ENCODE measurements around the gene MPO.

DNA sequence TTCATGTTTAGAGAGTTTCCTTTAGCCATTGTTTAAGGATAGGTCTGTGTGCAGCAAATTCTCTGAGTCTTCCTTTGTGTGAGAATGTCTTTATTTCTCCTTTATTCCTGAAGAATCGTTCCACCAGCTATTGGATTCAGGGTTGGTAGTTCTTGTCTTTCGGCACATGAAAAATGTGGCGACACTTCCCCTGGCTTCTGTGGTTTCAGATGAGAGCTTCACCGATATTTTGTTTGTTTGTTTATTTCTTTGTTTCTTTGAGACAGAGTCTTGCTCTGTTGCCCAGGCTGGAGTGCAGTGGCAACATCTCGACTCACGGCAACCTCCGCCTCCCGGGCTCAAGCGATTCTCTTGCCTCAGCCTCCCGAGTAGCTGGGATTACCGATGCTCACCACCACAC lies 18.6 kb downstream of the MPO start:
- TF ChIP-seq ZKSCAN1 (IDR thresholded peaks at IDR 0.05; ENCODE audit: low read depth, low read length) (no peak), POLR2A (conservative IDR thresholded peaks at IDR 0.05) (no peak), ZNF561 (CRISPR knock-in tag; conservative IDR thresholded peaks at IDR 0.05) (no peak), TCF7 (IDR thresholded peaks at IDR 0.05; ENCODE audit: borderline replicate concordance) (no peak)
- TF ChIP-seq, protein P1, sequence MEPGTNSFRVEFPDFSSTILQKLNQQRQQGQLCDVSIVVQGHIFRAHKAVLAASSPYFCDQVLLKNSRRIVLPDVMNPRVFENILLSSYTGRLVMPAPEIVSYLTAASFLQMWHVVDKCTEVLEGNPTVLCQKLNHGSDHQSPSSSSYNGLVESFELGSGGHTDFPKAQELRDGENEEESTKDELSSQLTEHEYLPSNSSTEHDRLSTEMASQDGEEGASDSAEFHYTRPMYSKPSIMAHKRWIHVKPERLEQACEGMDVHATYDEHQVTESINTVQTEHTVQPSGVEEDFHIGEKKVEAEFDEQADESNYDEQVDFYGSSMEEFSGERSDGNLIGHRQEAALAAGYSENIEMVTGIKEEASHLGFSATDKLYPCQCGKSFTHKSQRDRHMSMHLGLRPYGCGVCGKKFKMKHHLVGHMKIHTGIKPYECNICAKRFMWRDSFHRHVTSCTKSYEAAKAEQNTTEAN (CRISPR knock-in tag; IDR thresholded peaks at IDR 0.05) = no peak
- TF ChIP-seq, protein P2, sequence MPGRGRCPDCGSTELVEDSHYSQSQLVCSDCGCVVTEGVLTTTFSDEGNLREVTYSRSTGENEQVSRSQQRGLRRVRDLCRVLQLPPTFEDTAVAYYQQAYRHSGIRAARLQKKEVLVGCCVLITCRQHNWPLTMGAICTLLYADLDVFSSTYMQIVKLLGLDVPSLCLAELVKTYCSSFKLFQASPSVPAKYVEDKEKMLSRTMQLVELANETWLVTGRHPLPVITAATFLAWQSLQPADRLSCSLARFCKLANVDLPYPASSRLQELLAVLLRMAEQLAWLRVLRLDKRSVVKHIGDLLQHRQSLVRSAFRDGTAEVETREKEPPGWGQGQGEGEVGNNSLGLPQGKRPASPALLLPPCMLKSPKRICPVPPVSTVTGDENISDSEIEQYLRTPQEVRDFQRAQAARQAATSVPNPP (IDR thresholded peaks at IDR 0.05; ENCODE audit: borderline replicate concordance, insufficient read depth, insufficient read length) = no peak
- TF ChIP-seq, protein P3, sequence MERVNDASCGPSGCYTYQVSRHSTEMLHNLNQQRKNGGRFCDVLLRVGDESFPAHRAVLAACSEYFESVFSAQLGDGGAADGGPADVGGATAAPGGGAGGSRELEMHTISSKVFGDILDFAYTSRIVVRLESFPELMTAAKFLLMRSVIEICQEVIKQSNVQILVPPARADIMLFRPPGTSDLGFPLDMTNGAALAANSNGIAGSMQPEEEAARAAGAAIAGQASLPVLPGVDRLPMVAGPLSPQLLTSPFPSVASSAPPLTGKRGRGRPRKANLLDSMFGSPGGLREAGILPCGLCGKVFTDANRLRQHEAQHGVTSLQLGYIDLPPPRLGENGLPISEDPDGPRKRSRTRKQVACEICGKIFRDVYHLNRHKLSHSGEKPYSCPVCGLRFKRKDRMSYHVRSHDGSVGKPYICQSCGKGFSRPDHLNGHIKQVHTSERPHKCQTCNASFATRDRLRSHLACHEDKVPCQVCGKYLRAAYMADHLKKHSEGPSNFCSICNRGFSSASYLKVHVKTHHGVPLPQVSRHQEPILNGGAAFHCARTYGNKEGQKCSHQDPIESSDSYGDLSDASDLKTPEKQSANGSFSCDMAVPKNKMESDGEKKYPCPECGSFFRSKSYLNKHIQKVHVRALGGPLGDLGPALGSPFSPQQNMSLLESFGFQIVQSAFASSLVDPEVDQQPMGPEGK (CRISPR knock-in tag; IDR thresholded peaks at IDR 0.05; ENCODE audit: borderline replicate concordance) = no peak
